IMR-90 (cell line): ENCODE results near the gene PFDN1. TPM values are rescaled to one million over a fixed set of nuclear protein-coding genes. Genes with fewer than 3 reads are reported as not detected.

Experiments
- ATAC-seq: fragments of 200-7000 bp; cut with Tn5 transposase; 2 replicates; pipeline ENCODE4 v1.9.1; 2020; ENCODE audit warnings: low read depth, mild to moderate bottlenecking, moderate library complexity
- BruUV-seq: library from RNA; stranded (reverse); fragments of 400-500 nt; replicated peaks from 2 replicates; lab custom pipeline; 2021; lab: Mats Ljungman, UMichigan
- CTCF ChIA-PET: fragments of 300-600 bp; formaldehyde crosslinking; extraction: SDS; loops from one replicate; lab custom pipeline; 2021; ENCODE audit warnings: antibody characterized with exemption; lab: Yijun Ruan, JAX
- POLR2A ChIA-PET: fragments of 300-600 bp; sonication (Branson Sonifier 250); formaldehyde crosslinking; loops from one replicate; lab custom pipeline; 2022; ENCODE audit warnings: antibody characterized with exemption; ENCODE audit not compliant: unreplicated experiment; lab: Charles Lee
- DNase-seq: peaks from one replicate; pipeline ENCODE4 v3.0.0; 2013
- H2AFZ ChIP-seq: replicated peaks from 2 replicates; pipeline ENCODE3; 2013; ENCODE audit warnings: low read length, mild to moderate bottlenecking; ENCODE audit not compliant: poor library complexity
- H2AK5ac ChIP-seq: 2 replicates; pipeline ENCODE4 v1.6.1; 2013; ENCODE audit warnings: low read depth, low read length, inconsistent platforms
- H2AK9ac ChIP-seq: replicated peaks from 2 replicates; pipeline ENCODE3; 2013; ENCODE audit warnings: mild to moderate bottlenecking, low read depth, low read length, moderate library complexity; ENCODE audit not compliant: poor library complexity
- H2BK120ac ChIP-seq: 2 replicates; pipeline ENCODE4 v1.6.1; 2013; ENCODE audit warnings: low read depth, low read length, inconsistent platforms
- H2BK15ac ChIP-seq: 3 replicates; pipeline ENCODE4 v1.6.1; 2013; ENCODE audit warnings: low read depth, low read length, inconsistent platforms
- H2BK20ac ChIP-seq: 2 replicates; pipeline ENCODE4 v1.6.1; 2013; ENCODE audit warnings: low read depth, mild to moderate bottlenecking, inconsistent platforms, low read length, moderate library complexity
- H2BK5ac ChIP-seq: 2 replicates; pipeline ENCODE4 v1.6.1; 2013; ENCODE audit warnings: mild to moderate bottlenecking, low read depth, low read length, inconsistent platforms; ENCODE audit not compliant: poor library complexity, severe bottlenecking
- H3K14ac ChIP-seq: replicated peaks from 2 replicates; pipeline ENCODE4 v1.6.1; 2013; ENCODE audit warnings: low read depth, low read length, inconsistent platforms
- H3K18ac ChIP-seq: 2 replicates; pipeline ENCODE4 v1.6.1; 2013; ENCODE audit warnings: low read depth, low read length, control low read depth
- H3K23ac ChIP-seq: 2 replicates; pipeline ENCODE4 v1.6.1; 2013; ENCODE audit warnings: low read depth, low read length, inconsistent platforms
- H3K27ac ChIP-seq: 2 replicates; pipeline ENCODE4 v1.5.1; 2013; ENCODE audit warnings: mild to moderate bottlenecking, control low read depth, low read length; ENCODE audit not compliant: insufficient read depth
- H3K27me3 ChIP-seq: 2 replicates; pipeline ENCODE4 v1.6.1; 2013; ENCODE audit warnings: low read length; ENCODE audit not compliant: control insufficient read depth, insufficient read depth
- H3K36me3 ChIP-seq: 2 replicates; pipeline ENCODE4 v1.6.1; 2013; ENCODE audit warnings: low read length, mixed read lengths; ENCODE audit not compliant: control insufficient read depth, insufficient read depth
- H3K4ac ChIP-seq: 2 replicates; pipeline ENCODE4 v1.6.1; 2013; ENCODE audit warnings: low read depth, low read length, inconsistent platforms
- H3K4me1 ChIP-seq: 2 replicates; pipeline ENCODE4 v1.6.1; 2013; ENCODE audit warnings: low read length, mixed read lengths; ENCODE audit not compliant: control insufficient read depth, insufficient read depth
- H3K4me2 ChIP-seq: 2 replicates; pipeline ENCODE4 v1.6.1; 2013; ENCODE audit warnings: low read depth, mild to moderate bottlenecking, control low read depth, low read length, moderate library complexity
- H3K4me3 ChIP-seq: 2 replicates; pipeline ENCODE4 v1.5.1; 2013; ENCODE audit warnings: low read depth, mild to moderate bottlenecking, control low read depth, low read length, moderate library complexity; ENCODE audit not compliant: insufficient read depth
- H3K56ac ChIP-seq: 2 replicates; pipeline ENCODE4 v1.6.1; 2013; ENCODE audit warnings: low read length, inconsistent platforms; ENCODE audit not compliant: insufficient read depth; ENCODE audit errors: extremely low read depth
- H3K79me1 ChIP-seq, 2 experiments: 2 replicates each; pipeline ENCODE4 v1.6.1; 2013; ENCODE audit warnings: low read length in 2 of 2, inconsistent platforms in 1 of 2, low read depth in 1 of 2
- H3K9ac ChIP-seq: 2 replicates; pipeline ENCODE4 v1.6.1; 2013; ENCODE audit warnings: low read depth, low read length, control low read depth
- H3K9me1 ChIP-seq: 2 replicates; pipeline ENCODE4 v1.6.1; 2013; ENCODE audit warnings: low read length, inconsistent platforms; ENCODE audit not compliant: insufficient read depth
- H3K9me3 ChIP-seq: 2 replicates; pipeline ENCODE4 v1.6.1; 2013; ENCODE audit warnings: low read length; ENCODE audit not compliant: control insufficient read depth, insufficient read depth
- H4K20me1 ChIP-seq: 2 replicates; pipeline ENCODE4 v1.6.1; 2013; ENCODE audit warnings: low read length, inconsistent platforms; ENCODE audit not compliant: insufficient read depth
- H4K5ac ChIP-seq: 2 replicates; pipeline ENCODE4 v1.6.1; 2013; ENCODE audit warnings: mild to moderate bottlenecking, low read depth, low read length, control low read depth
- H4K8ac ChIP-seq, 2 experiments: 2 replicates each; pipeline ENCODE4 v1.6.1; 2013; ENCODE audit warnings: low read depth in 2 of 2, low read length in 2 of 2, control low read depth in 1 of 2, inconsistent platforms in 1 of 2
- H4K91ac ChIP-seq: 2 replicates; pipeline ENCODE4 v1.6.1; 2013; ENCODE audit warnings: low read depth, low read length, inconsistent platforms; ENCODE audit not compliant: insufficient read depth
- BHLHE40 ChIP-seq: fragments of 150-350 bp; IDR thresholded peaks from 2 replicates; pipeline ENCODE4 v1.6.1; 2016; ENCODE audit warnings: mild to moderate bottlenecking, low read depth, low read length
- CHD1 ChIP-seq: IDR thresholded peaks from 2 replicates; pipeline ENCODE4 v1.6.1; 2012; ENCODE audit warnings: low read depth, low read length, improper control_type of control experiment
- MAZ ChIP-seq: IDR thresholded peaks from 2 replicates; pipeline ENCODE4 v1.6.1; 2012; ENCODE audit warnings: low read depth, mild to moderate bottlenecking, low read length, improper control_type of control experiment, moderate library complexity, borderline replicate concordance
- POLR2A ChIP-seq: IDR thresholded peaks from 2 replicates; pipeline ENCODE4 v1.6.1; 2012; ENCODE audit warnings: mild to moderate bottlenecking, low read depth, low read length
- RCOR1 ChIP-seq: IDR thresholded peaks from 2 replicates; pipeline ENCODE4 v1.6.1; 2012; ENCODE audit warnings: mild to moderate bottlenecking, low read length, improper control_type of control experiment; ENCODE audit not compliant: insufficient replicate concordance
- SMC3 ChIP-seq: fragments of 150-350 bp; IDR thresholded peaks from 2 replicates; pipeline ENCODE4 v1.6.1; 2016; ENCODE audit warnings: low read depth, mild to moderate bottlenecking, antibody characterized with exemption, low read length, moderate library complexity
- WGBS, 2 experiments: methylation state at CpG; one replicate each; pipeline versions ENCODE4 v1.1.5 to v1.1.7; 2013; ENCODE audit warnings: missing lambda C conversion rate in 2 of 2; ENCODE audit not compliant: insufficient read length in 1 of 2; ENCODE audit errors: extremely low coverage in 2 of 2; 5-methylcytosine and 5-hydroxymethylcytosine counted together
- dilution Hi-C: fragments of 300-500 bp; cut with HindIII; formaldehyde crosslinking; loops from one replicate; pipeline ENCODE4 v1.14.3; 2018; ENCODE audit warnings: low sequenced_read_pairs; ENCODE audit not compliant: unreplicated experiment
- in situ Hi-C: fragments of 300-500 bp; cut with MboI; formaldehyde crosslinking; loops from 3 replicates; pipeline ENCODE4 v1.14.3; 2019; ENCODE audit warnings: low sequenced_read_pairs, inconsistent platforms, mixed read lengths
- intact Hi-C: fragments of 100-400 bp; cut with micrococcal nuclease; formaldehyde crosslinking; loops from 2 replicates; pipeline ENCODE4 v1.10.0; 2022
- polyA plus RNA-seq, 3 experiments: library from polyadenylated mRNA; depleted of rRNA; stranded (reverse); fragments of >200 nt; gene quantifications; 2 replicates each; pipeline ENCODE4 v1.2.3, GENCODE V29; 2012; ENCODE audit warnings: low replicate concordance in 1 of 3
- total RNA-seq: library from RNA; depleted of rRNA; stranded (reverse); fragments of >200 nt; gene quantifications from 2 replicates; pipeline ENCODE4 v1.2.3, GENCODE V29; 2012
- TF ChIP-seq, protein P1 (sequence below): fragments of 150-350 bp; IDR thresholded peaks from 2 replicates; pipeline ENCODE4 v1.6.1; 2016; ENCODE audit warnings: low read depth, mild to moderate bottlenecking, low read length, moderate library complexity, borderline replicate concordance
- TF ChIP-seq, protein P2 (sequence below): conservative IDR thresholded peaks from 2 replicates; pipeline ENCODE4 v1.5.1; 2012; ENCODE audit warnings: mild to moderate bottlenecking, low read depth, low read length, improper control_type of control experiment

The PFDN1 gene
- total and polyA plus RNA-seq, 2 of the 4 experiments (the other 2 are of a cell fraction) = 98.8 to 134 TPM

DNA sequence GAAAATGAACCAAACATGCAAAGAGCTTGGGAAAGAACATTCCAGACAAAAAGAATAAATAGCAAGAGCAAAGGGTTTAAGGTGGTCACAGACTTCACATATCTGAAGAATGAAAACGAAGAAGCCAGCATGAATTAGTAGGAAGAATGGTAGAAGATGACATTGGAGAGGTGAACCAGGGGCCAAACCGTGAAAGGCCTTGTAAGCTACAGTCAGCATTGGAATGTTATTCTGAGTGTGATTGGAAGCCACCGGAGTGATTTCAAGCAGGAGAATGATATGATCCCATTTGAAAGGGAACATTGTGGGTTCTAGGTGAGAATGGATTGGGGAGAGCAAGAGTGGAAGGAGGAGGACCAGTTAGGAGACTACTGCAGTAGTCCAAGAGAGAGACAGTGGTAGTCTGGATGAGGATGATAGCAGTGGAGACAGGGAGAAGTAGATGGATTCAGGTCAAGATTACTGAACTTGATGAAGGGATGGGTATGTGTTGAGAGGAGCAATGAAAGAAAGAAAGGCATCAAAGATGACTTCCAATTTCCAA, 6.9 kb upstream of the PFDN1 start:
- Histone ChIP-seq H4K5ac (no peak overlapping the region), H2BK20ac (peak overlapping the region; percentile 33; the same call in 1 of the 2 replicates), H3K36me3 (no peaks in the 10 kb centered on the region), H3K14ac (no peak overlapping the region), H2BK120ac (no peak overlapping the region; the same call in 1 of the 2 replicates), H2BK5ac (no peak overlapping the region), H2AFZ (no peak overlapping the region), H4K20me1 (no peaks in the 10 kb centered on the region), H4K8ac (no peak overlapping the region), H3K9me3 (no peaks in the 10 kb centered on the region), H3K9ac (no peak overlapping the region), H3K4me1 (peaks cover 10% of the 10 kb centered on the region), H3K56ac (no peak overlapping the region), H2BK15ac (peak overlapping the region; percentile 55; the same call in 2 of the 3 replicates), H3K27ac (no peak overlapping the region), H3K18ac (no peak overlapping the region), H3K4me3 (no peak overlapping the region), H3K4me2 (no peak overlapping the region), H3K23ac (no peak overlapping the region), H3K9me1 (peaks cover 12% of the 10 kb centered on the region), H2AK9ac (no peak overlapping the region), H4K91ac (0 out of 2 replicates have a peak overlapping the region, but pooled peaks have one; percentile 4), H3K4ac (no peak overlapping the region), H3K79me1 (no peaks in the 10 kb centered on the region), H2AK5ac (peak overlapping the region; percentile 28; the same call in 1 of the 2 replicates), H3K27me3 (no peaks in the 10 kb centered on the region)
- CTCF ChIA-PET = no interaction called here
- intact Hi-C loops (no loop called here), in situ Hi-C loops (no loop called here), dilution Hi-C loops (no loop called here)
- WGBS, 2 experiments = 100% methylated on average over 3 of the region's 3 CpGs; no CpG with 5 or more reads in 1 of the 2 experiments
- POLR2A ChIA-PET = no interaction called here
- DNase-seq (no peak), ATAC-seq (no peak)
- no TSS peak for BruUV-seq
- TF ChIP-seq, protein P1, sequence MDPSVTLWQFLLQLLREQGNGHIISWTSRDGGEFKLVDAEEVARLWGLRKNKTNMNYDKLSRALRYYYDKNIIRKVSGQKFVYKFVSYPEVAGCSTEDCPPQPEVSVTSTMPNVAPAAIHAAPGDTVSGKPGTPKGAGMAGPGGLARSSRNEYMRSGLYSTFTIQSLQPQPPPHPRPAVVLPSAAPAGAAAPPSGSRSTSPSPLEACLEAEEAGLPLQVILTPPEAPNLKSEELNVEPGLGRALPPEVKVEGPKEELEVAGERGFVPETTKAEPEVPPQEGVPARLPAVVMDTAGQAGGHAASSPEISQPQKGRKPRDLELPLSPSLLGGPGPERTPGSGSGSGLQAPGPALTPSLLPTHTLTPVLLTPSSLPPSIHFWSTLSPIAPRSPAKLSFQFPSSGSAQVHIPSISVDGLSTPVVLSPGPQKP = no peak
- TF ChIP-seq, protein P2, sequence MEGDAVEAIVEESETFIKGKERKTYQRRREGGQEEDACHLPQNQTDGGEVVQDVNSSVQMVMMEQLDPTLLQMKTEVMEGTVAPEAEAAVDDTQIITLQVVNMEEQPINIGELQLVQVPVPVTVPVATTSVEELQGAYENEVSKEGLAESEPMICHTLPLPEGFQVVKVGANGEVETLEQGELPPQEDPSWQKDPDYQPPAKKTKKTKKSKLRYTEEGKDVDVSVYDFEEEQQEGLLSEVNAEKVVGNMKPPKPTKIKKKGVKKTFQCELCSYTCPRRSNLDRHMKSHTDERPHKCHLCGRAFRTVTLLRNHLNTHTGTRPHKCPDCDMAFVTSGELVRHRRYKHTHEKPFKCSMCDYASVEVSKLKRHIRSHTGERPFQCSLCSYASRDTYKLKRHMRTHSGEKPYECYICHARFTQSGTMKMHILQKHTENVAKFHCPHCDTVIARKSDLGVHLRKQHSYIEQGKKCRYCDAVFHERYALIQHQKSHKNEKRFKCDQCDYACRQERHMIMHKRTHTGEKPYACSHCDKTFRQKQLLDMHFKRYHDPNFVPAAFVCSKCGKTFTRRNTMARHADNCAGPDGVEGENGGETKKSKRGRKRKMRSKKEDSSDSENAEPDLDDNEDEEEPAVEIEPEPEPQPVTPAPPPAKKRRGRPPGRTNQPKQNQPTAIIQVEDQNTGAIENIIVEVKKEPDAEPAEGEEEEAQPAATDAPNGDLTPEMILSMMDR = no peak
- no peak for TF ChIP-seq BHLHE40
- no peak for TF ChIP-seq SMC3
- no peak for TF ChIP-seq RCOR1
- no peak for TF ChIP-seq POLR2A
- no peak for TF ChIP-seq CHD1
- no peak for TF ChIP-seq MAZ
